Common myeloid progenitor, CD34-positive (primary cell): ENCODE data around the gene ZXDC.
A peak's percentile ranks its signal among the peaks of the same experiment; 100 is the strongest.

ENCODE experiments used
- CTCF ChIA-PET: fragments of 350-600 bp; sonication (Branson Sonifier 250); formaldehyde crosslinking; loops from one replicate; lab custom pipeline; 2021; ENCODE audit warnings: antibody characterized with exemption; lab: Charles Lee
- POLR2A ChIA-PET: fragments of 350-600 bp; sonication (Branson Sonifier 250); formaldehyde crosslinking; loops from one replicate; lab custom pipeline; 2021; ENCODE audit warnings: antibody characterized with exemption; lab: Charles Lee
- DNase-seq, 3 donors: peaks; one replicate each; pipeline versions ENCODE4 v3.0.0 to v3.0.0-alpha.2; 2013
- H3K27ac ChIP-seq, 2 experiments: 1 replicate in 1 of 2; 2 replicates in 1 of 2; pipeline ENCODE4 v1.7.0; 2013; ENCODE audit warnings: inconsistent platforms in 2 of 2, low read length in 2 of 2, mild to moderate bottlenecking in 2 of 2, low read depth in 1 of 2, moderate library complexity in 1 of 2; ENCODE audit not compliant: severe bottlenecking in 2 of 2, insufficient read depth in 1 of 2, poor library complexity in 1 of 2
- H3K27me3 ChIP-seq, 5 experiments: replicated peaks in 2 of 5; 1 replicate in 3 of 5; 2 replicates in 2 of 5; pipeline versions ENCODE4 v1.6.1 to v1.7.0; 2013; ENCODE audit warnings: low read length in 4 of 5, mild to moderate bottlenecking in 2 of 5, moderate library complexity in 2 of 5, inconsistent platforms in 1 of 5; ENCODE audit not compliant: insufficient read depth in 5 of 5, control insufficient read depth in 4 of 5
- H3K36me3 ChIP-seq, 4 experiments: 1 replicate in 2 of 4; 2 replicates in 2 of 4; pipeline versions ENCODE4 v1.6.1 to v1.7.0; 2013; ENCODE audit warnings: low read length in 3 of 4, control low read depth in 1 of 4, mild to moderate bottlenecking in 1 of 4; ENCODE audit not compliant: control insufficient read depth in 4 of 4, insufficient read depth in 4 of 4
- H3K4me1 ChIP-seq, 4 experiments: 1 replicate in 3 of 4; 2 replicates in 1 of 4; pipeline versions ENCODE4 v1.6.1 to v1.7.1; 2013; ENCODE audit warnings: low read length in 3 of 4, mild to moderate bottlenecking in 3 of 4, control low read depth in 1 of 4, inconsistent platforms in 1 of 4, moderate library complexity in 1 of 4; ENCODE audit not compliant: control insufficient read depth in 4 of 4, insufficient read depth in 4 of 4; ENCODE audit errors: control extremely low read depth in 1 of 4
- H3K4me3 ChIP-seq, 7 experiments: 1 replicate in 4 of 7; 2 replicates in 3 of 7; pipeline versions ENCODE4 v1.5.1 to v1.7.0; 2013; ENCODE audit warnings: mild to moderate bottlenecking in 7 of 7, low read length in 6 of 7, moderate library complexity in 6 of 7, inconsistent platforms in 2 of 7, low read depth in 2 of 7, control low read depth in 1 of 7; ENCODE audit not compliant: insufficient read depth in 4 of 7, control insufficient read depth in 1 of 7; ENCODE audit errors: extremely low read depth in 1 of 7
- H3K9me3 ChIP-seq, 5 experiments: 1 replicate in 4 of 5; 2 replicates in 1 of 5; pipeline versions ENCODE4 v1.6.1 to v1.7.1; 2013; ENCODE audit warnings: low read length in 4 of 5, mild to moderate bottlenecking in 2 of 5, inconsistent platforms in 1 of 5, low read depth in 1 of 5, moderate library complexity in 1 of 5; ENCODE audit not compliant: control insufficient read depth in 4 of 5, insufficient read depth in 2 of 5; ENCODE audit errors: control extremely low read depth in 1 of 5
- WGBS: methylation state at CpG from one replicate; pipeline ENCODE4 v1.1.5; 2013; ENCODE audit not compliant: insufficient coverage; 5-methylcytosine and 5-hydroxymethylcytosine counted together

The ZXDC gene

GRCh38 chr3:126468028-126468891 is 7.4 kb downstream of the ZXDC start:
- ChIA-PET POLR2A (interaction anchor here (0.7 kb wide), 1 partner anchor 483 kb away, joined by 3 read pairs; no protein-coding TSS in a partner anchor), CTCF (no interaction called here)
- Histone ChIP-seq H3K27ac (no peak overlapping the region), H3K36me3 (peaks cover 20 to 80% (median 68%) of the 10 kb centered on the region in 4 experiments), H3K4me1 (peaks cover 15 to 20% (median 18%) of the 10 kb centered on the region in 4 experiments), H3K4me3 (no peak overlapping the region), H3K27me3 (no peaks in the 10 kb centered on the region), H3K9me3 (no peaks in the 10 kb centered on the region)
- no peak for DNase-seq
- 97% methylated on average over 9 of the region's 13 CpGs for WGBS

GRCh38 chr3:126467611-126467955 is 8.1 kb downstream of the ZXDC start:
- Histone ChIP-seq H3K4me1 (peaks cover 9 to 14% (median 11%) of the 10 kb centered on the region in 4 experiments), H3K9me3 (no peaks in the 10 kb centered on the region), H3K27ac (no peak overlapping the region), H3K4me3 (no peak overlapping the region), H3K27me3 (no peaks in the 10 kb centered on the region), H3K36me3 (peaks cover 22 to 87% (median 71%) of the 10 kb centered on the region in 4 experiments)
- ChIA-PET CTCF (no interaction called here), POLR2A (interaction anchor here (0.7 kb wide), 1 partner anchor 482 kb away, joined by 3 read pairs; no protein-coding TSS in a partner anchor)
- 85% methylated on average over 8 of the region's 8 CpGs for WGBS
- DNase-seq, result no peak

DNA sequence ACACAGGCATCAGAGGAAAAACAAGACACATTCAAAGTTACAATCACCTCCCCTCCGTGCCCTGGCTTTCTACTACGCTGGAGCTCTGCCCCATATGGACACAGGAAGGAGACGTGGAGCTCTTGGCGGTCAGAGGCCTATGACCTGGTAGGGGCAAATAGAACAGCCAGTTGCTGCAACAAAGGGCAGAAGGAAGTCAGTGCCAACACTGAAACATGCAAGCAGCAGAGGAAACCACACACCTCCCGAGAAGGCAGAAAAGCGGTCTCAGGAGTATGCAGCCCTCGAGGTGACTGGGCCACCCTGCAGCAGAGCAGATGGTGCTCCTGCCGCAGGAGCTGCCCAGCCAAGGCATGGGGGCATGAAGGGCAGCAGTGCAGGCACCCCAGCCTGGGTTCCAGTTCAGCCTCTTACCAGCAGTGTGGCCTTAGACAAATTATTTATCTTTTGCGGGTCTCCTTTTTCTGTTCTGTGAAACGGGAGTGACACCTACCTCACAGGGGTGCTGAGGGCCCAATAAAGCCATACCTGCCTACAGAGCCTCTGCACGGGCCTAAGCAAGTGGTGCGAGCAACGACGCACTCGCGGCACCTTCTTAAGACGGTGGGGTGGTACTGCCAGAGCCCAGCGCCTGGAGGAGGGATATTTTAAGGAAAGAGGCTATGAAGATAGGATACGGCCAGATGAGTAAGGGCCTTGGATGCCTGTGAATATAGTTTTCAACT is 8.6 kb downstream of the ZXDC start:
- WGBS, result 74% methylated on average over 10 of the region's 19 CpGs
- Histone ChIP-seq H3K27me3 (no peaks in the 10 kb centered on the region), H3K27ac (no peak overlapping the region), H3K9me3 (no peaks in the 10 kb centered on the region), H3K4me1 (peaks cover 4 to 8% (median 7%) of the 10 kb centered on the region in 4 experiments), H3K4me3 (no peak overlapping the region), H3K36me3 (peaks cover 22 to 93% (median 75%) of the 10 kb centered on the region in 4 experiments)
- ChIA-PET POLR2A (no interaction called here), CTCF (interaction anchor here (1.0 kb wide), 1 partner anchor 9 kb away, joined by 3 read pairs; the partner anchor contains the start of gene ZXDC)
- no peak for DNase-seq

- no peak overlapping the region for H3K27ac ChIP-seq
- ChIA-PET CTCF (interaction anchor here (1.0 kb wide), 2 partner anchors 10 to 21 kb away, joined by 3 read pairs; partner anchors contain the start of gene ZXDC), POLR2A (no interaction called here)
- H3K27me3 ChIP-seq, result no peaks in the 10 kb centered on the region
- no peaks in the 10 kb centered on the region for H3K9me3 ChIP-seq
- H3K4me1 ChIP-seq, result no peaks in the 10 kb centered on the region
- peaks cover 29 to 98% (median 78%) of the 10 kb centered on the region in 4 experiments for H3K36me3 ChIP-seq
- no peak overlapping the region for H3K4me3 ChIP-seq
- WGBS, result 87% methylated on average over 5 of the region's 16 CpGs
- no peak for DNase-seq
These were observed 9.7 kb downstream of the ZXDC start for GRCh38 chr3:126465928-126466544.

DNA sequence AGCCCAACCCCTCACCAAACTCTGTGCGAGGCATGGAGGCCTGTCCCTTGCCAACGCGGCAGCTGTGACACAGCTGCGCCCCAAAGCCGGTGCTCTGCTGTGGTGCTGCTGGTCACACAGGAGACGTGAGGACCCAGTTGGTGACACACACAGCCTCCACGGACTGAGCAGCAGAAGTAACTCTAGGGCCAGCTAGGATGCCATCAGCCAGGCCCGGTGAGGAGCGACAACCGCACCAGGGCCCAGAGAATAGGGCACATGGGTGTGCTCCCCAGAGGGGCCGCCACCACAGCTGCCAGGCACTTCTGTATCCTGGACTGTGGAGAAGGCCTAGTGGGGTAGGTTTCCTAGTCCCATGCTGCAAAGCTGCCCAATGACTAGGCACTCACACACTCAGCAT is 10.7 kb downstream of the ZXDC start:
- Histone ChIP-seq H3K27me3 (no peaks in the 10 kb centered on the region), H3K4me1 (no peaks in the 10 kb centered on the region), H3K4me3 (no peak overlapping the region), H3K9me3 (no peaks in the 10 kb centered on the region), H3K27ac (no peak overlapping the region), H3K36me3 (peaks cover 31 to 97% (median 78%) of the 10 kb centered on the region in 4 experiments)
- DNase-seq, result no peak
- ChIA-PET POLR2A (no interaction called here), CTCF (interaction anchor here (0.8 to 1.0 kb wide), 2 partner anchors 9 to 22 kb away, joined by 3 to 4 read pairs; no protein-coding TSS in a partner anchor)
- WGBS, result 97% methylated on average over 11 of the region's 11 CpGs

- POLR2A ChIA-PET, result no interaction called here
- DNase-seq, result peak in 2 of 3 donors; percentile 17 to 27
- no peak overlapping the region for H3K4me3 ChIP-seq
- peaks cover 34 to 97% (median 80%) of the 10 kb centered on the region in 4 experiments for H3K36me3 ChIP-seq
- CTCF ChIA-PET, result interaction anchor here (0.8 kb wide), 1 partner anchor 9 kb away, joined by 4 read pairs; no protein-coding TSS in a partner anchor
- WGBS, result 75% methylated on average over 4 of the region's 4 CpGs
- H3K27ac ChIP-seq, result no peak overlapping the region
- no peaks in the 10 kb centered on the region for H3K4me1 ChIP-seq
- H3K9me3 ChIP-seq, result no peaks in the 10 kb centered on the region
- no peaks in the 10 kb centered on the region for H3K27me3 ChIP-seq
These were observed 11.2 kb downstream of the ZXDC start for GRCh38 chr3:126464494-126464893.
